GM12878 (cell line): Measurements from ENCODE around the gene SLC45A1. TPM values are rescaled to one million over a fixed set of nuclear protein-coding genes. Genes with fewer than 3 reads are reported as not detected.

Source experiments
- ATAC-seq: fragments of 200-7000 bp; cut with Tn5 transposase; 3 replicates; pipeline ENCODE4 v1.9.1; 2020; ENCODE audit warnings: mild to moderate bottlenecking, moderate library complexity
- BruUV-seq: library from RNA; stranded (reverse); fragments of 400-500 nt; replicated peaks from 2 replicates; lab custom pipeline; 2021; lab: Mats Ljungman, UMichigan
- CTCF ChIA-PET: fragments of 300-600 bp; sonication (Branson Sonifier 250); formaldehyde crosslinking; extraction: SDS; loops from one replicate; lab custom pipeline; 2021; ENCODE audit warnings: inconsistent platforms; lab: Yijun Ruan, JAX
- POLR2A ChIA-PET: fragments of 350-600 bp; formaldehyde crosslinking; extraction: SDS; loops from one replicate; lab custom pipeline; 2021; ENCODE audit warnings: inconsistent platforms; lab: Charles Lee
- RAD21 ChIA-PET: fragments of 300-600 bp; sonication (Branson Sonifier 250); formaldehyde crosslinking; loops from one replicate; lab custom pipeline; 2023; ENCODE audit warnings: antibody characterized with exemption; ENCODE audit not compliant: unreplicated experiment; lab: Charles Lee
- SMC1A ChIA-PET: fragments of 300-600 bp; sonication (Branson Sonifier 250); formaldehyde crosslinking; loops from one replicate; lab custom pipeline; 2023; ENCODE audit not compliant: unreplicated experiment, uncharacterized antibody; lab: Charles Lee
- DNase-seq: peaks from one replicate; pipeline ENCODE4 v3.0.0-alpha.2; 2011; ENCODE audit warnings: low read depth, low spot score
- FAIRE-seq: peaks from 3 replicates; lab custom pipeline; 2011; peaks lifted over from hg19 to GRCh38; lab: Jason Lieb, UNC
- H2AFZ ChIP-seq: 2 replicates; pipeline ENCODE4 v1.6.0; 2011; ENCODE audit warnings: low read depth, low read length, control low read depth; ENCODE audit not compliant: control insufficient read depth
- H3K27ac ChIP-seq: 2 replicates; pipeline ENCODE4 v1.5.1; 2011; ENCODE audit warnings: control low read depth; ENCODE audit not compliant: control insufficient read depth, insufficient read depth
- H3K27me3 ChIP-seq, 2 experiments: replicated peaks in 1 of 2; 2 replicates each; pipeline versions ENCODE4 v1.6.0 to v1.6.1; 2011; ENCODE audit warnings: low read length in 1 of 2; ENCODE audit not compliant: control insufficient read depth in 2 of 2, insufficient read depth in 2 of 2
- H3K36me3 ChIP-seq, 2 experiments: 2 replicates each; pipeline ENCODE4 v1.5.1; 2011; ENCODE audit warnings: low read length in 1 of 2; ENCODE audit not compliant: control insufficient read depth in 2 of 2, insufficient read depth in 2 of 2
- H3K4me1 ChIP-seq: 2 replicates; pipeline ENCODE4 v1.6.1; 2011; ENCODE audit warnings: mild to moderate bottlenecking, low read length, moderate library complexity, mixed read lengths; ENCODE audit not compliant: control insufficient read depth, insufficient read depth
- H3K4me2 ChIP-seq: 2 replicates; pipeline ENCODE4 v1.6.0; 2011; ENCODE audit warnings: control low read depth; ENCODE audit not compliant: control insufficient read depth, insufficient read depth
- H3K4me3 ChIP-seq: fragments of 200-600 bp; sonication (generic); 2 replicates; pipeline ENCODE4 v1.5.1; 2016
- H3K79me2 ChIP-seq: 2 replicates; pipeline ENCODE4 v1.6.0; 2011; ENCODE audit warnings: low read length; ENCODE audit not compliant: control insufficient read depth, insufficient read depth
- H3K9ac ChIP-seq: 2 replicates; pipeline ENCODE4 v1.8.0; 2011; ENCODE audit warnings: low read length, control low read depth, mixed read lengths; ENCODE audit not compliant: control insufficient read depth, insufficient read depth
- H3K9me3 ChIP-seq: replicated peaks from 3 replicates; pipeline ENCODE4 v1.5.1; 2011; ENCODE audit warnings: mild to moderate bottlenecking, low read length; ENCODE audit not compliant: control insufficient read depth, insufficient read depth
- H4K20me1 ChIP-seq: 2 replicates; pipeline ENCODE4 v1.6.0; 2011; ENCODE audit not compliant: control insufficient read depth, insufficient read depth
- BCL3 ChIP-seq: IDR thresholded peaks from 2 replicates; pipeline ENCODE4 v1.6.1; 2011; ENCODE audit warnings: borderline replicate concordance, low read depth, mild to moderate bottlenecking, moderate library complexity, low read length; ENCODE audit not compliant: insufficient read depth, poor library complexity, severe bottlenecking
- ETV6 ChIP-seq, 2 experiments: fragments of 450-650 bp in 1 of 2; IDR thresholded peaks in 1 of 2; conservative IDR thresholded peaks in 1 of 2; 2 replicates each; pipeline ENCODE4 v1.6.1; 2014; ENCODE audit warnings: antibody characterized with exemption in 1 of 2, borderline replicate concordance in 1 of 2, low read depth in 1 of 2, mild to moderate bottlenecking in 1 of 2, moderate library complexity in 1 of 2
- HDAC2 ChIP-seq: fragments of 200-600 bp; sonication (generic); IDR thresholded peaks from 2 replicates; pipeline ENCODE4 v1.6.1; 2017
- MYC ChIP-seq: IDR thresholded peaks from 2 replicates; pipeline ENCODE4 v1.6.1; 2011; ENCODE audit warnings: mild to moderate bottlenecking, low read length, moderate library complexity, inconsistent platforms; ENCODE audit not compliant: insufficient read depth, insufficient replicate concordance, insufficient read length, severe bottlenecking
- NFIC ChIP-seq: IDR thresholded peaks from 2 replicates; pipeline ENCODE4 v1.6.1; 2012; ENCODE audit warnings: low read depth, mild to moderate bottlenecking, inconsistent platforms, low read length, moderate library complexity
- NR2C1 ChIP-seq: fragments of 450-650 bp; IDR thresholded peaks from 2 replicates; pipeline ENCODE4 v1.6.1; 2017; ENCODE audit warnings: antibody characterized with exemption, mild to moderate bottlenecking, moderate library complexity
- SREBF2 ChIP-seq: IDR thresholded peaks from 2 replicates; pipeline ENCODE4 v1.6.1; 2012; ENCODE audit warnings: mild to moderate bottlenecking, low read length
- TARDBP ChIP-seq: IDR thresholded peaks from 2 replicates; pipeline ENCODE4 v1.6.1; 2016; ENCODE audit warnings: borderline replicate concordance
- TCF12 ChIP-seq: IDR thresholded peaks from 2 replicates; pipeline ENCODE4 v1.6.1; 2011; ENCODE audit warnings: low read depth, mild to moderate bottlenecking, low read length
- USF2 ChIP-seq: IDR thresholded peaks from 2 replicates; pipeline ENCODE4 v1.6.1; 2011; ENCODE audit warnings: low read depth, low read length, improper control_type of control experiment, borderline replicate concordance
- YBX1 ChIP-seq: fragments of 450-650 bp; IDR thresholded peaks from 2 replicates; pipeline ENCODE4 v1.6.1; 2016; ENCODE audit warnings: antibody characterized with exemption
- ZNF592 ChIP-seq: fragments of 450-650 bp; IDR thresholded peaks from 2 replicates; pipeline ENCODE4 v1.6.1; 2017; ENCODE audit warnings: mild to moderate bottlenecking, moderate library complexity
- ZSCAN29 ChIP-seq: fragments of 450-650 bp; IDR thresholded peaks from 2 replicates; pipeline ENCODE4 v1.6.1; 2017; ENCODE audit warnings: mild to moderate bottlenecking, moderate library complexity
- WGBS: methylation state at CpG from one replicate; pipeline ENCODE4 v1.1.6; 2016; ENCODE audit warnings: low lambda C conversion rate; ENCODE audit not compliant: insufficient replicate concordance, insufficient coverage; ENCODE audit errors: missing lambda C conversion rate; 5-methylcytosine and 5-hydroxymethylcytosine counted together
- in situ Hi-C: fragments of 300-500 bp; cut with MboI; formaldehyde crosslinking; loops from 9 replicates; pipeline ENCODE4 v1.14.3; 2018; ENCODE audit warnings: mixed read lengths
- intact Hi-C: fragments of 100-400 bp; cut with micrococcal nuclease; formaldehyde crosslinking; loops from one replicate; pipeline ENCODE4 v1.14.2; 2022; ENCODE audit not compliant: unreplicated experiment
- polyA plus RNA-seq, 11 experiments: library from polyadenylated mRNA; depleted of rRNA in 4 of 11; unstranded in 6 of 11; stranded (reverse) in 5 of 11; fragments of >200 nt; fragmentation: Nextera tagmentation in 4 of 11; fragmentation: Illumina TruSeq in 1 of 11; extraction: Ambion mirVana in 4 of 11; extraction: Trizol in 1 of 11; gene quantifications; 1 replicate in 1 of 11; 2 replicates in 10 of 11; pipeline versions ENCODE4 v1.2.1 to v1.2.3, GENCODE V29; 2011 to 2016; ENCODE audit warnings: inconsistent platforms in 2 of 11, missing spikeins in 2 of 11, low read depth in 1 of 11
- total RNA-seq, 4 experiments: library from RNA; depleted of rRNA in 3 of 4; stranded (reverse); fragments of >200 nt in 3 of 4; fragmentation: Illumina TruSeq in 1 of 4; extraction: Trizol in 1 of 4; gene quantifications; 2 replicates each; pipeline versions ENCODE4 v1.2.1 to v1.2.3, GENCODE V29; 2013 to 2021

SLC45A1 gene
- total and polyA plus RNA-seq, 10 of the 15 experiments (the other 5 are each of a cell fraction or from before 2014, with no cell fraction given): 0.07 to 0.23 (median 0.13) TPM; not detected in 6

GRCh38 chr1:8283058-8283884 is 34.6 kb upstream of the SLC45A1 start:
- ChIA-PET SMC1A (interaction anchor here (1.2 to 1.3 kb wide), 3 partner anchors 32 to 266 kb away, joined by 3 to 4 read pairs (median 3); no protein-coding TSS in a partner anchor), RAD21 (interaction anchor here (1.0 to 1.3 kb wide), 2 partner anchors 33 to 225 kb away, joined by 3 read pairs; no protein-coding TSS in a partner anchor), CTCF (interaction anchor here (1.2 kb wide), 1 partner anchor 268 kb away, joined by 4 read pairs; no protein-coding TSS in a partner anchor), POLR2A (no interaction called here)
- Histone ChIP-seq H3K4me2 (peak overlapping the region; percentile 97), H3K27me3 (no peaks in the 10 kb centered on the region), H3K9me3 (no peaks in the 10 kb centered on the region; the same call in 1 of the 3 replicates), H3K9ac (peak overlapping the region; percentile 47), H3K36me3 (no peaks in the 10 kb centered on the region), H3K27ac (peak overlapping the region; percentile 79), H2AFZ (peak overlapping the region; percentile 69), H4K20me1 (no peaks in the 10 kb centered on the region), H3K79me2 (no peaks in the 10 kb centered on the region), H3K4me1 (peaks cover 27% of the 10 kb centered on the region), H3K4me3 (peak overlapping the region; percentile 27; the same call in 1 of the 2 replicates)
- ATAC-seq (peak; percentile 98), FAIRE-seq (peak; percentile 52), DNase-seq (peak; percentile 64)
- intact Hi-C loops: no loop called here
- BruUV-seq: no TSS peak
- WGBS: under 1% methylated on average over 14 of the region's 14 CpGs
- in situ Hi-C loops: no loop called here
- TF ChIP-seq HDAC2 (no peak), BCL3 (peak; percentile 49), MYC (no peak), ZNF592 (no peak), SREBF2 (no peak), TARDBP (no peak), NR2C1 (no peak), TCF12 (peak; percentile 99), ETV6 (conservative IDR thresholded peaks at IDR 0.05 in 1 of 2, IDR thresholded peaks at IDR 0.05 in 1 of 2; ENCODE audit: borderline replicate concordance in 1 of 2, low read depth in 1 of 2) (no peak; a peak in 1 of 4 replicates), NFIC (peak; percentile 86), ZSCAN29 (no peak), USF2 (no peak), YBX1 (no peak)
